T1000 (cell line): Measurements from ENCODE around the gene LRRC23.
"Not testable (repeated sequence)": the region's sequence is repeated elsewhere in the genome, so short reads cannot be mapped to it uniquely, and the experiment has no call there.

ENCODE experiments used
- DNase-seq: peaks from one replicate; lab custom pipeline; 2025; ENCODE audit warnings: mixed read lengths; lab: John Stamatoyannopoulos, UW

The LRRC23 gene

DNA sequence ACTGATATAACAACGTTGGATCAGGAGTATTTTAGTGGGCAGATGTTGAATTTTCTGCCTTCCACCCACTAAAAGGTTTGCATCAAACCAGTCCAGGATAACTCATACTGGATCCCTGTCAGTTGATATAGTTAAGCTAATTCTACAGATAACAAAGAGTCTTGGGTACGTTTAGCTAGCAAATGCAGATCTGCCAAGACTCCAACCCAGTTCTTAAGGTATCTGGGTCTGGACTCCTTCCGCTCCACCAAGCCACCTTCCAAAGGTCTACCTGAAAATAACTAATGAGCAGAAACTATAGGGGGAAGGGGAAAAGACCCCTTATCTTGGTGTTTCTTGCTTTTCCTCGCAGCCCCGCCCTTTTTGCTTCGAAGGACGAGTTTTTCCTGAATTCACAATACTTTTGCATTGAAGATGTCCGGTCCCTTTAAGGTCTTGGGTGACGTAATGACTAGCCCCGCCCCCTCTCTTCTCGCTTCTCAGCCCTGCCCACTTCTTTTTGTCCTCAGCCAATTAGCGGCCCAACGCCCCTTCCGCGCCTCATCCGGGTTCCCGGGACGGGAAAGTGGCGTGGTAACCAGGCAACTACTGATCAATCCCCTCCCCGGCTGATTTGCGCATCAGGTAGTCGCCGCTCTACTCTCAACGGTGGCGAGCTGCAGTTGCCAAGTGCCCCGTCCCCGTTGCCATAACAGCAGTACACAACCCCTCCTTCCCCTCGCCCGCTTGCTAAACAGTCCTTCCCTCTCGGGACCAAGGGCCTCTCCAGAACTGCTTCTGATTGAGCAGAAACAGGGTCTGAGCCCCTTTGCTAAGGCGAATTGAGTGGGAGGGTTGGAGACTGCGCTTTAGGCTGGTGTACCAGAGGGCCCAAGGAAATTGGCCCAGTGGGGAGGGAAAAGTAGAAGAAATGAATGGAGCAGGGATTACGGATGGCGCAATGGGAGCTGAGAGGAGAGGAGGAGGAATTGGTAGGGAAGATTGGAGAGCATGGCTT, at the start of gene LRRC23:
LRRC23 (plus strand) TSS at position 543 of the 997 bp plus-strand sequence. CDS start 812 bp downstream, outside the sequence.
- peak; percentile 95 for DNase-seq

GRCh38 chr12:6855322-6855721, 49.3 kb upstream of the LRRC23 start:
- DNase-seq: no peak

- no peak for DNase-seq
Observed at GRCh38 chr12:6858799-6859198, 45.8 kb upstream of the LRRC23 start.

GRCh38 chr12:6860116-6860515, 44.5 kb upstream of the LRRC23 start:
- DNase-seq: no peak

DNA sequence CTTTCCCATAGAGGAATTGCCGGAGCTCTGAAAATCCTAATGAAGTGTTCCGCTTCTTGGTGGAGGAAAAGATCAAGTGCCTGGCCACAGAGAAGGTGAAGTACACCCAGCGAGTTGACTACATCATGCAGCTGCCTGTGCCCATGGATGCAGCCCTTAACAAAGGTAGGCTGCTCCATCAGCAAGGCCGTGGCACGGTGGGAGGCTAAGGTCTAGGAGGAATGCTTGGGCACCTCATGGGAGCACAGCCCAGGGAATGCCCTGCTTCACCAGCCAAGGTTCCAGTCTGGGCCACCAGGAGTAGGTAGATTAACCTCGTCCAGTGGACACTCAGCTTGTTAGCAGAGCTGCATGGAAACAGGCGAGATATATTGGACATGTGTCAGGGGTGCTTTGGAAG, 43.7 kb upstream of the LRRC23 start:
- no peak for DNase-seq

- no peak for DNase-seq
Observed at GRCh38 chr12:6861391-6861790, 43.2 kb upstream of the LRRC23 start.

GRCh38 chr12:6863033-6863432, 41.6 kb upstream of the LRRC23 start:
- no peak for DNase-seq

GRCh38 chr12:6863586-6864321, 40.9 kb upstream of the LRRC23 start:
- no peak for DNase-seq

- not testable (repeated sequence) for DNase-seq
Observed at GRCh38 chr12:6865307-6865706, 39.3 kb upstream of the LRRC23 start.

DNA sequence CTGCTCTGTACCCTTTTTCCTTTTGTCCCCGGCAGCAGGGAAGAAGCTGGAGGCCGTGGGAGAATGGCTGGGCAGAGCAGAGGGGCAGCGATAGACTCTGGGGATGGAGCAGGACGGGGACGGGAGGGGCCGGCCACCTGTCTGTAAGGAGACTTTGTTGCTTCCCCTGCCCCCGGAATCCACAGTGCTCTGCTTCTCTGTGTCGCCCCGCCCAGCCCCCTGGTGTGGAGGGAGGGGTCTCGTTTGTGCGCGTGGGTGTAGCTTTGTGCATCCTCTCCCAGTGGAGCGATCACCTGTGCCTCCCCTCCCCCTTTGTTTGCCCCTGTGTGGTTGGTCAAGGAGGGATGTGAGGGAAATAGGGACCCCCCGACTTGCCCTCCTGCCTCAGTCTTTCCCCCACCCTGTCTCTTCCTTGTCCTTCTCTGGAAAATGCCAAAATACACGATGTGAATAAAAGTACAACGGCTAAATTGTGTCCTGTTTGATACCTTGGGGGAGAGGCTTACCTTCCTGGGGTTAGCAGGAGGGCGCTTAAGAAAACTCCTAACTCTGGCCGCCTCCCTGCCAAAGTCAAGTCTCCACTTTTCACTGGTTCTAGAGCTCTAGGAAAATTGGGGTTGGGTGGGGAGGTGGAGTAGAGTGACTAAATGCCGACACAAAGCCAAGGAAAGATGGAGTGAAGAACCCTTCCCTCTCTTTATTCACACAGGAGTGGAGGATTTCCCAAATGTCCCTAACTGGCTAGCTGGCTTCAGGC, 38.3 kb upstream of the LRRC23 start:
- DNase-seq: no peak

DNA sequence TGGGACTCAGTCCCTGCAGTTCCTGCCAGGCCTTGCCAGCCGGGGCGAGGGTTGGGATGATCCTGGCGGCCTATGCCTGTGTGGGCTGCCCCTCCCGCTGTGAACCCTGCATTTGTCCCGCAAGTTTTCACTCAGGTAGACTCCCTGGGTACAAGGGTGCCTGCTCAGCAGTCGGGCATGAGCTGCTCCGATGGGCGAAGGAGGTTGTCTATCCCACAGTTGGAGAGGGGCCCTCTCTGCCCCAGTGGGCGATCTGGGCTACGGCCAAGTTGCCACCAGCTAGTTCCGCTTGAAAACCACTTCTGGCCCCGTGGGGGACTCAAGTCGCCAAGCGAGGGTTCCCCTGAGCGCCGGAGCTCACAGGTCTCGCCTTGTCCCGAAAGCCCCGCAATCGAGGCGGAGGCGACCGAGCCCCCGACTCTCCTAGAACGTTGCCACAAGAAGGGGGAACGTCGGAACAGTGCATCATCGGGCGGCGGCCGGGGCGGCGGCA, 37.7 kb upstream of the LRRC23 start:
- DNase-seq: no peak

GRCh38 chr12:6867413-6868210, 37.0 kb upstream of the LRRC23 start, which contains the start of gene TPI1:
Gene TPI1 (plus strand): TSS chr12:6867531. CDS start chr12:6867567, 36 bp downstream.
- peak; percentile 82 for DNase-seq

DNA sequence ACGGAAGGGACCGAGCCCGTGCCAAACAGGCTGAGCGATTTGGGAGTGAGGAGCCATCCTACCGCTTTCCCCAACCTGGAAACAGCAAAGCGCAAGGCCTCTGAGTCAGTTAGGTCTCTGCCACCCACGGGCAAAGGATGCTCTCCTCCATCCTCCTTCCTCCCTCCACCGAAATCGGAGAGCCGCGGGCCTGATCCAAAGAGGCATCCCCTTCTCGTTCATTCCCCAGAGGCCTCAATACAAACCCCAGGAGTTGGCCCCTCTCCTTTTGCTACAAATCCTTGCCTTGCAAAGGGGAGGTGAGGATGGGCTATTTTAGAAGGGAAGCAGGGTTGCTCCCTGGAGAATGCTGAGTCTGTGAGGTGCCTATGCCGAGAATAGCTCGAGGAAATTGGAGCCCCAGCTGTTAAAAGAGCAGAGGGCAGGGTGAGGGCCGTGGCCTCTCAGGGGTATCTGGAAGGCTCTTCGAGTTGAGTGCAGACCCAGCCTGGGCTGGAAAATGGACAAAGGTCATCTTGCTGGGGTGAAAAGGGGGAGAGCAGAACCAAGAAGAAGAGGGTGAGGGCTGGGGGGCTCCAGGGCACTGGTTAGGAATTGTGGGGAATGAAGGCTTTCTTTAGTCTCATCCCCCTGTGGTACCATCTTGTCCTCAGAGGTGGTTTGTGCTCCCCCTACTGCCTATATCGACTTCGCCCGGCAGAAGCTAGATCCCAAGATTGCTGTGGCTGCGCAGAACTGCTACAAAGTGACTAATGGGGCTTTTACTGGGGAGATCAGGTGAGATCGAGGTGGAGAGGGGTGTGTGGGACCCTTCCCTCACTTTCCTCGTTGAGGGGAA, 36.2 kb upstream of the LRRC23 start:
- no peak for DNase-seq

DNA sequence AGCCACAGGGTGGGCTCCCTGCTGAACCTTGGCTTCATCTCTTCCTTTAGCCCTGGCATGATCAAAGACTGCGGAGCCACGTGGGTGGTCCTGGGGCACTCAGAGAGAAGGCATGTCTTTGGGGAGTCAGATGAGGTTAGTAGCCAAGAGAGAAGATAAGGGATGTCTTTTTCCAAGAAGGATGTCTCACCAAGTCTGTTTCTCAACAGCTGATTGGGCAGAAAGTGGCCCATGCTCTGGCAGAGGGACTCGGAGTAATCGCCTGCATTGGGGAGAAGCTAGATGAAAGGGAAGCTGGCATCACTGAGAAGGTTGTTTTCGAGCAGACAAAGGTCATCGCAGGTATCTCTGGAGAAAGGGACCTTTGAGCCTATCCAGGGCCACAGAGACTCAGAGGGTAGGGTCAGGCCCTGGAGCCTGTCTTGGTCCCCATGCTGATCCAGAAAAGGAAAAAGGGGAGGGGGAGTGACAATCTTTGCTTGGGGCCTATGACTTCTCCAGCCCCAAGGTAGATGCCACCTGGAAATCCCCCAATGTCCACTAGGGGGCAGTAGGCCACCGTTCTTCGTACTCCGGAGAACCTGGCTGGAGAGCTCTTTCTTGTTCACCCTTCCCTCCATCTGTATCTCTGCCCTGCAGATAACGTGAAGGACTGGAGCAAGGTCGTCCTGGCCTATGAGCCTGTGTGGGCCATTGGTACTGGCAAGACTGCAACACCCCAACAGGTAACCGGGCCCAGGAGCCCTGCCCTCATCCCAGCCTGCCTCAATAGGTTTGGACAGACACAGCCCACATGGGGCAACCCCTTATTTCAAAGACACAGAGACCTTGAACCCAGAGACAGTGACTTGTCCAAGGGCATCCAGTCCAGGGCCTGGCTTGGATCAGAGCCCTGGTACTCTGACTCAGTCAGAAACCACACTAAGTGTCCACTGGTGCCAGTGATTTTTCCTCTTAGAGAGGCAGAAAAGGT, 35.3 kb upstream of the LRRC23 start:
- peak; percentile 42 for DNase-seq

DNA sequence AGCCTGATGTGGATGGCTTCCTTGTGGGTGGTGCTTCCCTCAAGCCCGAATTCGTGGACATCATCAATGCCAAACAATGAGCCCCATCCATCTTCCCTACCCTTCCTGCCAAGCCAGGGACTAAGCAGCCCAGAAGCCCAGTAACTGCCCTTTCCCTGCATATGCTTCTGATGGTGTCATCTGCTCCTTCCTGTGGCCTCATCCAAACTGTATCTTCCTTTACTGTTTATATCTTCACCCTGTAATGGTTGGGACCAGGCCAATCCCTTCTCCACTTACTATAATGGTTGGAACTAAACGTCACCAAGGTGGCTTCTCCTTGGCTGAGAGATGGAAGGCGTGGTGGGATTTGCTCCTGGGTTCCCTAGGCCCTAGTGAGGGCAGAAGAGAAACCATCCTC, 34.3 kb upstream of the LRRC23 start:
- DNase-seq: not testable (repeated sequence)

DNA sequence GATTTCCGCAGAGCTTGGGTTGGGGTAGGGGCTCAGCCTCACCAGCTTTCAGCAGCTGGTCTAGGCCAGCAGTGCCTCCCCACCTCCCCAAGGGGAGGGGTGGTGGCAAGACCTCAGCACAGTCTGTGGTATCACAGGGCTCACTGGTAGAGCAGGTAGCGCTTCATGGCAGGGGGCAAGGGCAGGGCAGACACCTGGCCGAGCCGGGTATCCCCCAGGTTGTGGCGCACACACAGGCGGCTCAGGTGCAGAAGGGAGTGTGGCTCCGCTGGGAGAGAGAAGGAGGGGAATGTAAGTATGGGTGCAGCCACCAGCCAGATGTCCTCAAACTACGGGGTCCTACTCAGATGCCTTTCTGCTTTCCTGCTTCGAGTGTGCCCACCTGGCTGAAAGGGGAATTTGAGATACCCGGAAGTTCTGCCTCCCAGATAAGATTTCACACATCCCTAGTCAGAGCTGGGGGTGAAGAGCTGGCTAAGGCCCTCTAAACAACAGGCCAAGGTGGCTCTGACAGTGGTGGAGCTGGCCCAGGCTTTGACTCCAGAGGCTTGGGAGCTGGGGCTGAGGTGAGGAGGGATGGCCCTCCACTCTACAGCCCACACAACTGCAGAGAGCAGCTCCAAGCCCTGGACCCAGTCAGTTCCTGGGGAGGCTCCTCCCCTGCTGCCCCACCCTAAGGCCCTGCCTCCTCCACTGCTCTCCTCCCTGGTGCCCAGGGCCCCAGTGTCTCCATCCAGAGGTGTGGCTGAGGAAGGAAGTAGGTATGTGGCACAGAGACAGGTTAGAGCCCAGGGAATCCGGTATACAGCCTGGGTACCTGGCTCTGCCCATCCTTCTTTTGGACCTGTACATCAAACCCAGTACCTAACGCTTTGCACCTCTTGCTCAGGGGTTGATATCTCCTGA, 33.3 kb upstream of the LRRC23 start:
- DNase-seq: no peak
